ENCODE measurements around the gene SLC44A4.
A peak's percentile ranks its signal among the peaks of the same experiment; 100 is the strongest.
"Not testable (repeated sequence)": the region's sequence is repeated elsewhere in the genome, so short reads cannot be mapped to it uniquely, and the experiment has no call there.

The SLC44A4 gene

DNA sequence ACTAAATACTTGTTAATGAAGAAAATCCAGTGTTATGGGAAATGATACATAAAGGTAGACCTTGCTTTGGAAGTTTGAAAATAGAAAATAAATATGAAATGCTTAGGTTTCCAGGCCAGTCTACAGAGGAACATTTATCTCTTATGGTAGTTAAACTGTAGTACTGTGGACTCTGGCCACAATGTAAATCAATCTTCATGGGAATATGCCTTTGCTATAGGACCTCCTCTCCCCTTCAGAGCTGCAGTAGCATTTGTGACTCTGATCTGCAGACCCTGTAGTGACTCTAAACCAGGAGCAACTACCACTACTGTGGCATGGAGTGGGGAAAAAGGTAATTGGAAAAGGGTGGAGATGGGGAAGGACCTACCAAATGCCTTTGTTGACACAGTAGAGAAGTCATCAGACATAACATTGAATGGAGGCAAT lies 58.9 kb downstream of the SLC44A4 start:
- Histone ChIP-seq H3K9ac (ENCODE audit: low read depth, low read length) (no peak overlapping the region), H3K4me3 (ENCODE audit: low read depth, low read length) (no peak overlapping the region), H3K4me1 (ENCODE audit: control insufficient read depth, insufficient read depth, low read length) (peaks cover 4% of the 10 kb centered on the region), H3K36me3 (ENCODE audit: control insufficient read depth, insufficient read depth, low read length) (no peaks in the 10 kb centered on the region), H3K27me3 (ENCODE audit: control insufficient read depth, insufficient read depth, low read length) (no peaks in the 10 kb centered on the region), H3K9me3 (ENCODE audit: control insufficient read depth, insufficient read depth, low read length) (no peaks in the 10 kb centered on the region)

DNA sequence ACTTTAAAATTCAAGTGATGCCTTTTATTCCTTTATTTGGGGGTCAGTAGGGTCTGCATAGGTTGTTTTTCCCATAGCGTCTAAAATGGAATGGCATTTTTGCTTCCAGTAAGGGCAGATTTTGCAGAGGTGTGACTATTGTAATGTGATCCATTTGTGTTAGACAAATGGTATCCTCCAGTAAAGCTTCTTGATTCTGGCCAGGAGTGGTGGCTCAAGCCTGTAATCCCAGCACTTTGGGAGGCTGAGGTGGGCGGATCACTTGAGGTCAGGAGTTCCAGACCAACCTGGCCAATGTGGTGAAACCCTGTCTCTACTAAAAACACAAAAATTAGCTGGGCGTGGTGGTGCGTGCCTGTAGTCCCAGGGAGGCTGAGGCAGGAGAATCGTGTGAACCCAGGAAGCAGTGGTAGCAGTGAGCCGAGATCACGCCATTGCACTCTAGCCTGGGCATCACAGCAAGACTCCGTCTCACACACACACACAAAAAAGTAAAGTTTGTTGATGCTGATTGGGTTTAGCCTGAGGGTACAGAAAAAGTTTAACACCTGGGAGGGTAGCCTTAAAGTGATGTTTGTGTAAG lies 60.8 kb downstream of the SLC44A4 start:
- H3K4me3 ChIP-seq (ENCODE audit: low read depth, low read length), result peak overlapping the region; percentile 14
- not testable (repeated sequence) for H3K9ac ChIP-seq (ENCODE audit: low read depth, low read length); H3K36me3 ChIP-seq (ENCODE audit: control insufficient read depth, insufficient read depth, low read length); H3K27me3 ChIP-seq (ENCODE audit: control insufficient read depth, insufficient read depth, low read length); H3K9me3 ChIP-seq (ENCODE audit: control insufficient read depth, insufficient read depth, low read length); H3K4me1 ChIP-seq (ENCODE audit: control insufficient read depth, insufficient read depth, low read length)

DNA sequence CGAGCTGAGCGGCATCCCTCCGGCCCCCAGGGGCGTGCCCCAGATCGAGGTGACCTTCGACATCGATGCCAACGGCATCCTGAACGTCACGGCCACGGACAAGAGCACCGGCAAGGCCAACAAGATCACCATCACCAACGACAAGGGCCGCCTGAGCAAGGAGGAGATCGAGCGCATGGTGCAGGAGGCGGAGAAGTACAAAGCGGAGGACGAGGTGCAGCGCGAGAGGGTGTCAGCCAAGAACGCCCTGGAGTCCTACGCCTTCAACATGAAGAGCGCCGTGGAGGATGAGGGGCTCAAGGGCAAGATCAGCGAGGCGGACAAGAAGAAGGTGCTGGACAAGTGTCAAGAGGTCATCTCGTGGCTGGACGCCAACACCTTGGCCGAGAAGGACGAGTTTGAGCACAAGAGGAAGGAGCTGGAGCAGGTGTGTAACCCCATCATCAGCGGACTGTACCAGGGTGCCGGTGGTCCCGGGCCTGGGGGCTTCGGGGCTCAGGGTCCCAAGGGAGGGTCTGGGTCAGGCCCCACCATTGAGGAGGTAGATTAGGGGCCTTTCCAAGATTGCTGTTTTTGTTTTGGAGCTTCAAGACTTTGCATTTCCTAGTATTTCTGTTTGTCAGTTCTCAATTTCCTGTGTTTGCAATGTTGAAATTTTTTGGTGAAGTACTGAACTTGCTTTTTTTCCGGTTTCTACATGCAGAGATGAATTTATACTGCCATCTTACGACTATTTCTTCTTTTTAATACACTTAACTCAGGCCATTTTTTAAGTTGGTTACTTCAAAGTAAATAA lies 61.5 kb downstream of the SLC44A4 start:
- peak overlapping the region; percentile 14 for H3K4me3 ChIP-seq (ENCODE audit: low read depth, low read length)
- H3K9ac ChIP-seq (ENCODE audit: low read depth, low read length); H3K9me3 ChIP-seq (ENCODE audit: control insufficient read depth, insufficient read depth, low read length): not testable (repeated sequence)

DNA sequence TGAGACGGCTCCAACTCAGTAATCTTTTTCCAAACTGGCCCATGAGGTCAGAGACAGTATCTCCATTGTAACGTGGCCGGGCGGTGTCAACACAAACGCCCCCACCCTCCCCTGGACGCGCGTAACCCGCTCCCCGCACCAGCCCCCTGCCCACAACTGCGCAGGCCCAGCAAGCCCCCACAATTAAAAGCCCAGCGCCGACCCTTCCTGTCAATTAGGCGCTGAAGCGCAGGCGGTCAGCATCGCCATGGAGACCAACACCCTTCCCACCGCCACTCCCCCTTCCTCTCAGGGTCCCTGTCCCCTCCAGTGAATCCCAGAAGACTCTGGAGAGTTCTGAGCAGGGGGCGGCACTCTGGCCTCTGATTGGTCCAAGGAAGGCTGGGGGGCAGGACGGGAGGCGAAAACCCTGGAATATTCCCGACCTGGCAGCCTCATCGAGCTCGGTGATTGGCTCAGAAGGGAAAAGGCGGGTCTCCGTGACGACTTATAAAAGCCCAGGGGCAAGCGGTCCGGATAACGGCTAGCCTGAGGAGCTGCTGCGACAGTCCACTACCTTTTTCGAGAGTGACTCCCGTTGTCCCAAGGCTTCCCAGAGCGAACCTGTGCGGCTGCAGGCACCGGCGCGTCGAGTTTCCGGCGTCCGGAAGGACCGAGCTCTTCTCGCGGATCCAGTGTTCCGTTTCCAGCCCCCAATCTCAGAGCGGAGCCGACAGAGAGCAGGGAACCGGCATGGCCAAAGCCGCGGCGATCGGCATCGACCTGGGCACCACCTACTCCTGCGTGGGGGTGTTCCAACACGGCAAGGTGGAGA lies 63.6 kb downstream of the SLC44A4 start, which contains the start of the genes HSPA1A and HSPA1L:
Gene HSPA1A, plus strand, starts transcription at position 519 of the 814 bp plus-strand sequence. Its CDS starts 214 bp downstream, at position 733.
Gene HSPA1L, minus strand, starts transcription at position 259 of the 814 bp plus-strand sequence. CDS start 3,311 bp downstream, outside the sequence.
- no peaks in the 10 kb centered on the region for H3K36me3 ChIP-seq (ENCODE audit: control insufficient read depth, insufficient read depth, low read length)
- no peaks in the 10 kb centered on the region for H3K9me3 ChIP-seq (ENCODE audit: control insufficient read depth, insufficient read depth, low read length)
- no peaks in the 10 kb centered on the region for H3K4me1 ChIP-seq (ENCODE audit: control insufficient read depth, insufficient read depth, low read length)
- H3K9ac ChIP-seq (ENCODE audit: low read depth, low read length), result peak within 1 kb of the TSS; percentile 47
- no peaks in the 10 kb centered on the region for H3K27me3 ChIP-seq (ENCODE audit: control insufficient read depth, insufficient read depth, low read length)
- H3K4me3 ChIP-seq (ENCODE audit: low read depth, low read length), result peak within 1 kb of the TSS; percentile 75

More for the DNA sequence above, 61.5 kb downstream of the SLC44A4 start:
- H3K27me3 ChIP-seq (ENCODE audit: control insufficient read depth, insufficient read depth, low read length); H3K4me1 ChIP-seq (ENCODE audit: control insufficient read depth, insufficient read depth, low read length); H3K36me3 ChIP-seq (ENCODE audit: control insufficient read depth, insufficient read depth, low read length): not testable (repeated sequence)

DNA sequence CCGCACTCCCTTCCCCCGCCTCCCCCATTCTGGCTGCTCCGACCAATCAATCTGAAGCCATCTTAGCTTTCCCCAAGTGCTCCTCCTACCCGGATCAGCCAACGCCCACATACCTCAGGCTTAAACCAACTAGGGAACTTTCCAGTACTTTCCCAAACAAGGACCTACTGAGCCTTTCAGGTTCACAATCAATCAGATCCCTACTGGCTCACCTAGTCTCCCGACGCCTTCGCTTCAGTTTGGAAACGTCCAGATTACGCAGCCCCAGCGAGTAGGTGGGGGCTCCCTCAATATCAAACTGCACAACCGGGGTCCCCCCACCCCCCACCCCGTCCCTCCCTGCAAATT lies 64.1 kb downstream of the SLC44A4 start:
- Histone ChIP-seq H3K27me3 (ENCODE audit: control insufficient read depth, insufficient read depth, low read length) (no peaks in the 10 kb centered on the region), H3K9ac (ENCODE audit: low read depth, low read length) (no peak overlapping the region), H3K36me3 (ENCODE audit: control insufficient read depth, insufficient read depth, low read length) (no peaks in the 10 kb centered on the region), H3K4me1 (ENCODE audit: control insufficient read depth, insufficient read depth, low read length) (no peaks in the 10 kb centered on the region), H3K9me3 (ENCODE audit: control insufficient read depth, insufficient read depth, low read length) (no peaks in the 10 kb centered on the region), H3K4me3 (ENCODE audit: low read depth, low read length) (peak overlapping the region; percentile 51)

DNA sequence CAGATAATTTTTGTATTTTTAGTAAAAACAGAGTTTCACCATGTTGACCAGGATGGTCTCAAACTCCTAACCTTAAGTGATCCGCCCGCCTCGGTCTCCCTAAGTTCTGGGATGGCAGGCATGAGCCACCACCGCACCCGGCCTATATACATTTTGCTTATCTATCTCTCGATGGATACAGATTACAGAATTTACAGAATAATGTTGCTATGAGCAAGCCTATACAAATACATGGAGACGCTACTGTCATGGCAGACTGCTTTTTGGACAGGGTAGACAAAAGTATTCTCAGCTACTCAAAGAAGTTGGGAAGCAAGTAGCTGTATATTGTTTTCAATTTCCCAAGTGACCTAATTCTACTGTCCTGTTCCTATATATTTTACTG lies 65.3 kb downstream of the SLC44A4 start:
- H3K36me3 ChIP-seq (ENCODE audit: control insufficient read depth, insufficient read depth, low read length), result no peaks in the 10 kb centered on the region
- H3K27me3 ChIP-seq (ENCODE audit: control insufficient read depth, insufficient read depth, low read length), result no peaks in the 10 kb centered on the region
- H3K9me3 ChIP-seq (ENCODE audit: control insufficient read depth, insufficient read depth, low read length), result no peaks in the 10 kb centered on the region
- H3K9ac ChIP-seq (ENCODE audit: low read depth, low read length), result no peak overlapping the region
- H3K4me3 ChIP-seq (ENCODE audit: low read depth, low read length), result peak overlapping the region; percentile 43
- H3K4me1 ChIP-seq (ENCODE audit: control insufficient read depth, insufficient read depth, low read length), result no peaks in the 10 kb centered on the region
